Tibial nerve (tissue), 4 donors: Measurements from ENCODE around the gene HAL. TPM values are rescaled to one million over a fixed set of nuclear protein-coding genes. Genes with fewer than 3 reads are reported as not detected.

ENCODE experiments used
- DNase-seq, 2 donors: peaks; one replicate each; pipeline ENCODE4 v3.0.0-alpha.2; 2019; ENCODE audit warnings: low spot score in 2 of 2
- H3K27ac ChIP-seq, 4 donors: fragments of 200-600 bp; sonication (generic) in 3 of 4; one replicate each; pipeline ENCODE4 v1.5.1; 2017 to 2019; ENCODE audit warnings: mild to moderate bottlenecking in 1 of 4
- H3K27me3 ChIP-seq, 2 donors: fragments of 200-600 bp; sonication (generic) in 1 of 2; one replicate each; pipeline versions ENCODE4 v1.5.1 to v1.6.0; 2017 to 2019
- H3K36me3 ChIP-seq, 3 donors: fragments of 200-600 bp; sonication (generic); one replicate each; pipeline ENCODE4 v1.5.1; 2018 to 2019
- H3K4me1 ChIP-seq, 4 donors: fragments of 200-600 bp; sonication (generic) in 3 of 4; one replicate each; pipeline ENCODE4 v1.5.1; 2017 to 2019
- H3K4me3 ChIP-seq, 4 donors: fragments of 200-600 bp; sonication (generic) in 3 of 4; one replicate each; pipeline ENCODE4 v1.5.1; 2017 to 2019; ENCODE audit warnings: mild to moderate bottlenecking in 1 of 4, moderate library complexity in 1 of 4
- H3K9me3 ChIP-seq, 4 donors: fragments of 200-600 bp; sonication (generic) in 3 of 4; one replicate each; pipeline ENCODE4 v1.5.1; 2017 to 2019
- CTCF ChIP-seq, 5 experiments: fragments of 200-600 bp in 3 of 5; fragments of 450-650 bp in 2 of 5; sonication (generic) in 3 of 5; IDR thresholded peaks; one replicate each; pipeline ENCODE4 v1.5.1; 2016 to 2019; ENCODE audit warnings: antibody characterized with exemption in 5 of 5, mild to moderate bottlenecking in 3 of 5, moderate library complexity in 2 of 5
- EP300 ChIP-seq, 2 donors: sonication (generic); formaldehyde crosslinking; IDR thresholded peaks; one replicate each; pipeline ENCODE4 v1.6.1; 2017; ENCODE audit warnings: antibody characterized with exemption in 2 of 2, mild to moderate bottlenecking in 1 of 2
- POLR2A ChIP-seq, 2 donors: fragments of 450-650 bp; IDR thresholded peaks; one replicate each; pipeline ENCODE4 v1.6.1; 2017; ENCODE audit warnings: antibody characterized with exemption in 2 of 2, mild to moderate bottlenecking in 2 of 2, moderate library complexity in 2 of 2
- WGBS, 2 donors: methylation state at CpG; one replicate each; pipeline ENCODE4 v1.1.5; 2018; 5-methylcytosine and 5-hydroxymethylcytosine counted together
- total RNA-seq, 4 donors: library from RNA; depleted of rRNA; stranded (reverse); fragments of >200 nt; gene quantifications; one replicate each; pipeline ENCODE4 v1.1.0, GENCODE V29; 2016

Gene HAL, protein sequence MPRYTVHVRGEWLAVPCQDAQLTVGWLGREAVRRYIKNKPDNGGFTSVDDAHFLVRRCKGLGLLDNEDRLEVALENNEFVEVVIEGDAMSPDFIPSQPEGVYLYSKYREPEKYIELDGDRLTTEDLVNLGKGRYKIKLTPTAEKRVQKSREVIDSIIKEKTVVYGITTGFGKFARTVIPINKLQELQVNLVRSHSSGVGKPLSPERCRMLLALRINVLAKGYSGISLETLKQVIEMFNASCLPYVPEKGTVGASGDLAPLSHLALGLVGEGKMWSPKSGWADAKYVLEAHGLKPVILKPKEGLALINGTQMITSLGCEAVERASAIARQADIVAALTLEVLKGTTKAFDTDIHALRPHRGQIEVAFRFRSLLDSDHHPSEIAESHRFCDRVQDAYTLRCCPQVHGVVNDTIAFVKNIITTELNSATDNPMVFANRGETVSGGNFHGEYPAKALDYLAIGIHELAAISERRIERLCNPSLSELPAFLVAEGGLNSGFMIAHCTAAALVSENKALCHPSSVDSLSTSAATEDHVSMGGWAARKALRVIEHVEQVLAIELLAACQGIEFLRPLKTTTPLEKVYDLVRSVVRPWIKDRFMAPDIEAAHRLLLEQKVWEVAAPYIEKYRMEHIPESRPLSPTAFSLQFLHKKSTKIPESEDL
- total RNA-seq, result 1 to 10 TPM in 1 of 4 donors, under 1 TPM in 3; 0.20 to 1.5 (median 0.32) TPM

- Histone ChIP-seq H3K27me3 (no peaks in the 10 kb centered on the region), H3K27ac (no peak within 1 kb of the TSS), H3K4me3 (no peak within 1 kb of the TSS), H3K9me3 (no peaks in the 10 kb centered on the region), H3K4me1 (peaks cover 0 to 7% (median 0%) of the 10 kb centered on the region in 4 donors), H3K36me3 (peaks cover 0 to 14% (median 0%) of the 10 kb centered on the region in 3 donors)
- no peak for DNase-seq
- WGBS, 2 donors, result 70 to 78% methylated on average over 7 of the region's 7 CpGs
- no peak for TF ChIP-seq POLR2A (IDR thresholded peaks at IDR 0.05)
- no peak for TF ChIP-seq CTCF (IDR thresholded peaks at IDR 0.05)
- peak in 1 of 2 donors; percentile 32 for TF ChIP-seq EP300 (IDR thresholded peaks at IDR 0.05)
Measured at GRCh38 chr12:95996034-95996658, at the start of gene HAL. TSS of gene HAL (minus strand) at chr12:95996344. CDS start at chr12:95995910, 434 bp downstream.

GRCh38 chr12:96045566-96045965 lies 49.4 kb upstream of the HAL start:
- H3K9me3 ChIP-seq, result no peaks in the 10 kb centered on the region
- peaks cover 0 to 14% (median 0%) of the 10 kb centered on the region in 4 donors for H3K4me1 ChIP-seq
- 77 to 84% methylated on average over 7 of the region's 7 CpGs for WGBS, 2 donors
- H3K27ac ChIP-seq, result no peak overlapping the region
- H3K36me3 ChIP-seq, result no peaks in the 10 kb centered on the region
- H3K27me3 ChIP-seq, result no peaks in the 10 kb centered on the region
- DNase-seq, result no peak
- TF ChIP-seq EP300 (IDR thresholded peaks at IDR 0.05), result no peak
- no peak for TF ChIP-seq CTCF (IDR thresholded peaks at IDR 0.05)
- no peak for TF ChIP-seq POLR2A (IDR thresholded peaks at IDR 0.05)
- no peak overlapping the region for H3K4me3 ChIP-seq

GRCh38 chr12:96044943-96045290 lies 48.8 kb upstream of the HAL start:
- no peak for DNase-seq
- TF ChIP-seq POLR2A (IDR thresholded peaks at IDR 0.05), result no peak
- TF ChIP-seq EP300 (IDR thresholded peaks at IDR 0.05), result no peak
- TF ChIP-seq CTCF (IDR thresholded peaks at IDR 0.05), result no peak
- Histone ChIP-seq H3K27me3 (no peaks in the 10 kb centered on the region), H3K9me3 (no peaks in the 10 kb centered on the region), H3K27ac (no peak overlapping the region), H3K4me1 (peaks cover 0 to 14% (median 0%) of the 10 kb centered on the region in 4 donors), H3K4me3 (no peak overlapping the region), H3K36me3 (no peaks in the 10 kb centered on the region)
- WGBS, 2 donors, result 97 to 100% methylated on average over 2 of the region's 2 CpGs

DNA sequence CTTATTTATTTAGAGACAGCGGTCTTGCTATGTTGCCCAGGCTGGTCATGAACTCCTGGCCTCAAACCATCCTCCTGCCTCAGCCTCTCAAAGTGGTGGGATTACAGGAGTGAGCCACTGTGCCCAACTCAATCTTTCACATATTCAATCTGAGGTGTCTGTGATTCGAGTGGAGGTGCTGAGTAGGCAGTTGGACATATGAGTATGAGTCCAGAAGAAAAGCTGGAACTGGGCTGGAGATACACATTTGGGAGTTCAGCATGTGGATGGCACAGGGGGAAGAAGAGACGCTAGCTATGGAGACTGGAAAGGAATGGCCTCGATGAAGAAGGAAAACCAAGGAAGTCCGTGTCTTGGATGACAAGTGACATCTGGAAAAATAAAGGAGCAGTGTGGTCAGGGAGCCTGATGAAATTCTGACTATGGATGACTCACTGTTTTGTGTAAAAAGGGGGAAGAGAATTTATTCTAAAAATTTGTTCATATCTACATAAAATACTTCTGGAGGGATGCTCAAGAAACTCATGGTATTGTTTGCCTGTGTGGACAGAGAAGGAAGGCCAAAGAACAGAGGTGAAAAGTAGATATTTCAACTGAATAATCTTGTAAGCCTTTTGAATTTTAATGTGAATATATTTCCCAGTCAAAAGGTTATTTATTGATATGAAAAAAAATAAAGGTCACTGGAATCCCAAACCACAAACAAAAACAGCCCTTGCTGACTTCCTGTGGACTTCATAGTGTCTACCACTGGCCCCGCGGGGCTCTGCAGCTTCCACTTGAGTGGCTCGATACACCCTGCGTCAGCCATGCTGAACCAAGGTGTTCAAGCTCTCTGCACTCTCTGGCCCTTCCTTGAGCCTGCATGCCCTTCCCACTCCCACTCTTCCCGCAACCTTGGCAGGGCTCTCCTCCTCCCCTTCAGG lies 48.1 kb upstream of the HAL start:
- DNase-seq, result no peak
- Histone ChIP-seq H3K9me3 (no peaks in the 10 kb centered on the region), H3K4me1 (peaks cover 0 to 14% (median 0%) of the 10 kb centered on the region in 4 donors), H3K36me3 (no peaks in the 10 kb centered on the region), H3K27me3 (no peaks in the 10 kb centered on the region), H3K4me3 (no peak overlapping the region), H3K27ac (no peak overlapping the region)
- WGBS, 2 donors, result 70 to 73% methylated on average over 10 of the region's 10 CpGs
- TF ChIP-seq CTCF (IDR thresholded peaks at IDR 0.05), result no peak
- TF ChIP-seq POLR2A (IDR thresholded peaks at IDR 0.05), result no peak
- no peak for TF ChIP-seq EP300 (IDR thresholded peaks at IDR 0.05)
